ENCODE measurements around the gene NFATC2. TPM values are rescaled to one million over a fixed set of nuclear protein-coding genes. Genes with fewer than 3 reads are reported as not detected.

The NFATC2 gene
- total RNA-seq, 1 donor from 2014 or later: not detected

DNA sequence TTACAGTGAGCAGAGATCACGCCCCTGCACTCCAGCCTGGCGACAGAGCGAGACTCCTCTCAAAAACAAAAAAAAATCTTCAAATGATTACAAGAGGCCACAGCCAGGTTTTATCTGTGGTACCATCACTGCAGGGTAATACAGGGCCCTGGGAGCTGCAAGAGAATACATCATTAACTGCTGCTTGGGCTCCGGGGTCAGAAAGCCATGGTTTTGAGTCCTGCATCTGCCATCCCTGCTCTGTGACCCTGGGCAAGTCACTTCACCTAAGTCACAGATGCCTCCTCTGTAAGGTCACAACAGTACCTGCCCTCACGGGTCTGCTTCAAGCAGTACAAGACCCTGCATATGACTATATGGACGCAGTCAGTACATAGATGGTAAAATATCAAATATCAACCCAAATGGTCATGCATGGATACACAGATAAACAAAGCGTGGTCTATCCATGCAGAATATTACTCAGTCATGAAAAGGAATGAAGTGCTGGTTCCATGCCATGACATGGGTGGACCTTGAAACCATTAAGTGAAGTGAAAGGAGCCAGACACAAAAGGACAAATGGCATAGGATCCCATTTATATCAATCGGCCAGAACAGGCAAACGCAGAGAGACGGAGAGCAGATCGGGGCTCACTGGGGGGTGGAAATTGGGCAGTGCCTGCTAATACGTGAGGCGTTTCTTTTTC, 83.6 kb downstream of the NFATC2 start:
- DNase-seq (ENCODE audit: low read depth) (no peak), FAIRE-seq (no peak)
- TF ChIP-seq, protein P1, sequence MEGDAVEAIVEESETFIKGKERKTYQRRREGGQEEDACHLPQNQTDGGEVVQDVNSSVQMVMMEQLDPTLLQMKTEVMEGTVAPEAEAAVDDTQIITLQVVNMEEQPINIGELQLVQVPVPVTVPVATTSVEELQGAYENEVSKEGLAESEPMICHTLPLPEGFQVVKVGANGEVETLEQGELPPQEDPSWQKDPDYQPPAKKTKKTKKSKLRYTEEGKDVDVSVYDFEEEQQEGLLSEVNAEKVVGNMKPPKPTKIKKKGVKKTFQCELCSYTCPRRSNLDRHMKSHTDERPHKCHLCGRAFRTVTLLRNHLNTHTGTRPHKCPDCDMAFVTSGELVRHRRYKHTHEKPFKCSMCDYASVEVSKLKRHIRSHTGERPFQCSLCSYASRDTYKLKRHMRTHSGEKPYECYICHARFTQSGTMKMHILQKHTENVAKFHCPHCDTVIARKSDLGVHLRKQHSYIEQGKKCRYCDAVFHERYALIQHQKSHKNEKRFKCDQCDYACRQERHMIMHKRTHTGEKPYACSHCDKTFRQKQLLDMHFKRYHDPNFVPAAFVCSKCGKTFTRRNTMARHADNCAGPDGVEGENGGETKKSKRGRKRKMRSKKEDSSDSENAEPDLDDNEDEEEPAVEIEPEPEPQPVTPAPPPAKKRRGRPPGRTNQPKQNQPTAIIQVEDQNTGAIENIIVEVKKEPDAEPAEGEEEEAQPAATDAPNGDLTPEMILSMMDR (IDR thresholded peaks at IDR 0.05; ENCODE audit: insufficient read depth, low read length, severe bottlenecking): no peak
- Histone ChIP-seq H3K36me3 (ENCODE audit: control insufficient read depth, insufficient read depth, low read length) (no peaks in the 10 kb centered on the region), H3K4me3 (ENCODE audit: low read depth, low read length) (no peak overlapping the region), H3K27me3 (ENCODE audit: control insufficient read depth, insufficient read depth, low read length) (no peaks in the 10 kb centered on the region)

DNA sequence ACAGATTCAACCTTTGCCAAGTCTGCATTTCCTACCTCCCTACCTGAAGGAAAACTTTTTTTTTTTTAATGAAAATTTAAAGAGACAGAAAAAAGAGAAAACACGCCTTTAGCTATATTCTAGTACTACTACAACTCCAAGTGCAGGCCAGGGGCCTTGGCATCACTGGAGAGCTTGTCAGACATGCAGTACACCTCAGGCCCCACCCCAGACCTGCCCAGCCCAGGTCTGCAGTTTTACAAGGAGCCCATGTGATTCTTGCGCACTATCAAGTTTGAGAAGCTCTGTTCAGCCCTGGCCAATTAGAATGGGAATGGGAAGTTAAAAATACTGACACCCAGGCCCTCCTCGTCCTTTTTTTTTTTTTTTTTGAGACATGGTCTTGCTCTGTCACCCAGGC, 85.0 kb downstream of the NFATC2 start:
- Histone ChIP-seq H3K4me3 (ENCODE audit: low read depth, low read length) (no peak overlapping the region), H3K36me3 (ENCODE audit: control insufficient read depth, insufficient read depth, low read length) (no peaks in the 10 kb centered on the region), H3K27me3 (ENCODE audit: control insufficient read depth, insufficient read depth, low read length) (no peaks in the 10 kb centered on the region)
- no peak for FAIRE-seq
- no peak for DNase-seq (ENCODE audit: low read depth)
- TF ChIP-seq, protein P1 (IDR thresholded peaks at IDR 0.05; ENCODE audit: insufficient read depth, low read length, severe bottlenecking): no peak

DNA sequence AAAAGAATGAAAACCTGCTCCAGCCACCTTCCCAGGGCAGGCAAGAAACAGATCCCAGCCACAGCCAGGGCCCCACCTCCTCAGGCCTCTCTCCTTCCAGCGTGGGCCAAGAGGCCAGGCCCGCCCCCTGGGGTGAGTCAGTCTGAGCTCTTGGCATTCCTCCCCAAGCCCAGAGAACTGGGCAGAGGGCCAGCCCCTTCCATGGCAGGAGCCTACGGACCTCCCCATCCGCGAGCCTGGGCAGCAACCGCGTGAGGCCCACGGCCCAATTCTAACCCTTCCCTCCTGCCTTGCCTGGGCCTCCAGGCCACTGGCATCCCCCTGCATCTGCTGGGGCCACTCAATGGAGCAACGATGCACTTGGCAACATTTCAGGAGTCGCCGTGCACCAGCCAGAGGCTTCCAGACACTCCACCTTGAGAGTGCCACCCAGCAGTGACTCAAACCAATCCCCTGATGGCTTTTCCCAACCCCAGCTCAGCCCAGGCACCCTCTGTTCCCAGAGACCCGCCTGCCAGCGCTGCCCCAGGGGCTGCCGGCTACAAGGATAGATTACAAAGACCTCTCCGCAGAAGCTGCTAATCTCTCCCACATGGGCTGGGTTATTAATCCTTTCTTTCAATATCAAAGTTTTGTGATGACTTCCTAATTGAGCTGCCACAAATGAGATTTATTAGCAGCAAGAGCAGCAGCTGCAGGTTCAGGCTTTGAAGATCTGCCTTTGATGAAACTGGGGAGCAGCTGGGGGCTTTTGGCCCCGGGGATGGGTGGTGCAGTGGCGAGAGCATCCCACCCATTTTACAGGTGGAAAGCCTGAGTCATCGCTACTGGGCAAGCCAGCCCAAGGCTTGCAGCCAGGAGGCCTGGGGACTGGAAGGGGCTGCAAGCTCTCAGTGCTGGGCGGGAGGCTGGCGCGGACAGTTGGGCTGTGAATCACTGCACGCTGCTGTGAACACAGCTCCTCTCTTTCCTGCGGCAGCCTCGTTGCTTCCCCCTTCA, 85.7 kb downstream of the NFATC2 start:
- Histone ChIP-seq H3K4me3 (ENCODE audit: low read depth, low read length) (peak overlapping the region; percentile 29), H3K27me3 (ENCODE audit: control insufficient read depth, insufficient read depth, low read length) (peaks cover 1% of the 10 kb centered on the region), H3K36me3 (ENCODE audit: control insufficient read depth, insufficient read depth, low read length) (no peaks in the 10 kb centered on the region)
- FAIRE-seq: no peak
- DNase-seq (ENCODE audit: low read depth): peak; percentile 91
- TF ChIP-seq, protein P1 (IDR thresholded peaks at IDR 0.05; ENCODE audit: insufficient read depth, low read length, severe bottlenecking): no peak

DNA sequence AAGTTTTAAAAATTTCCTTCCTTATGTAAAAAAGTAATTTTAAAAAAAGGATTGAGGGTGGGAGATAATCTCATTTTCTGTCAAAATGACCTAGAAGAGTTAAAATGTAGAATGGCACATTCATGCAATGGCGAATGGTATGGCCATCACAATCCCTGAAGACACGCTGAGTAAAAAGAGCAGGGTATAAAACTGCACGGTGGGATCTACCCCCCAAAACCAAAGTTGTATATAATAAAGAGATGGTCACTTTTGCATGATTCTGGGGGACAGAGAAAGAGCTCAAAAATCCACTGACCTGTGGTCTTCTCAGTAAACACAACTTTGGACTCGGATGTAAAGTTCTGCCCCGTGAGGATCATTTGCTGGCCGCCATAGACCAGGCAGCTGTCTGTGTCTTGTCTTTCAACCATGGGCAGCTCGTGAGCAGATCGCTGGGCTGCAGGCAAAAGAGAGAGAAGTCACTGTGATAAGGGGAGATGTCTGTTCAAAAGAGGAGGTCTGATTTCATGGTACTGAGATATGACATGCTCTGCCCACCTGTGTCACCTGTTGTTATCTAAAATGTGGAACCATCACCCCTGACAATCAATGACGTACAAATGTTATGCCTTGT, 88.2 kb downstream of the NFATC2 start:
- TF ChIP-seq, protein P1 (IDR thresholded peaks at IDR 0.05; ENCODE audit: insufficient read depth, low read length, severe bottlenecking): no peak
- DNase-seq (ENCODE audit: low read depth) (no peak), FAIRE-seq (no peak)
- H3K27me3 ChIP-seq (ENCODE audit: control insufficient read depth, insufficient read depth, low read length): peaks cover 1% of the 10 kb centered on the region
- no peaks in the 10 kb centered on the region for H3K36me3 ChIP-seq (ENCODE audit: control insufficient read depth, insufficient read depth, low read length)
- no peak overlapping the region for H3K4me3 ChIP-seq (ENCODE audit: low read depth, low read length)

DNA sequence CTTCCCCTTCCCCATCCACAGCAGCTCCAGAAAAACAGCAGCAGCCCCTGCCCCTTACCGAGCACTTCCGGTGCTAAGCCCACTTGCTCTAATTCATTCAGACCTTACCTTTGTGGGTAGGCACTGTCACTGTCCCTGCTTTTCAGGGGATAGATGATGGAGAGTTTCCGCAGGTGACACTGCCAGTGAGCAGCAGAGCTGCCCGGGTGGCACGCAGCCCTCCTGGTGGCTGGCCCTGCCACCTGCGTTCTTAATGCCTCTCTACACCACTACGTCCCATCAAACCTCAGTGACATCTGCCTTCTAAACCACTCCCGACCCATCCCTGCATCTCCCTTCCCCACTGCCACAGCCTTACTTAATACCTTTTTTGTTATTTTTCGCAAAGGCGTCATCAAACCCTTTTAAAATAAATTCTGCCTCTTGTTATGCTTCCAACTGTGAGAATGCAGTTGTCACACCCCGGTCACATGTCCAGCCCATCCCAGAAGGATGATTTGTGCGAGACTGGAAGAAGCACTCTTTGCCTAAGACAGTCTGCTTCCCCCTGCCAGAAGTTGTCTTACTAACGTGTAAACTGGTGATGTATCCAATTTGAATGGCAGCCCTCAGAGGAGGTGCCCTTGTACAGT, 89.7 kb downstream of the NFATC2 start:
- no peaks in the 10 kb centered on the region for H3K36me3 ChIP-seq (ENCODE audit: control insufficient read depth, insufficient read depth, low read length)
- no peak overlapping the region for H3K4me3 ChIP-seq (ENCODE audit: low read depth, low read length)
- no peak for DNase-seq (ENCODE audit: low read depth)
- TF ChIP-seq, protein P1 (IDR thresholded peaks at IDR 0.05; ENCODE audit: insufficient read depth, low read length, severe bottlenecking): no peak
- peaks cover 1% of the 10 kb centered on the region for H3K27me3 ChIP-seq (ENCODE audit: control insufficient read depth, insufficient read depth, low read length)
- no peak for FAIRE-seq

Data from bronchial epithelial cell (primary cell).